HG03469 (cell line): ENCODE measurements around the gene COX8C.
"Not testable (repeated sequence)": the region's sequence is repeated elsewhere in the genome, so short reads cannot be mapped to it uniquely, and the experiment has no call there.

Experiments
- ATAC-seq: cut with Tn5 transposase; IDR thresholded peaks from one replicate; pipeline ENCODE4 v1.9.1; 2021; ENCODE audit warnings: mild to moderate bottlenecking, moderate library complexity, moderate number of reproducible peaks; ENCODE audit not compliant: unreplicated experiment

The COX8C gene

GRCh38 chr14:93368996-93369712 lies 22.2 kb downstream of the COX8C start:
- ATAC-seq, result no peak

GRCh38 chr14:93369713-93370266 lies 22.8 kb downstream of the COX8C start:
- ATAC-seq, result peak; percentile 69

- ATAC-seq, result peak; percentile 86
Measured at GRCh38 chr14:93375673-93376156, 28.7 kb downstream of the COX8C start.

GRCh38 chr14:93379831-93380230 lies 32.8 kb downstream of the COX8C start:
- no peak for ATAC-seq

- ATAC-seq, result no peak
Measured at GRCh38 chr14:93381644-93382043, 34.7 kb downstream of the COX8C start.

GRCh38 chr14:93384256-93384655 lies 37.3 kb downstream of the COX8C start:
- not testable (repeated sequence) for ATAC-seq

- ATAC-seq, result no peak
Measured at GRCh38 chr14:93395231-93395630, 48.2 kb downstream of the COX8C start.

- ATAC-seq, result no peak
Measured at GRCh38 chr14:93396456-93396855, 49.5 kb downstream of the COX8C start.
